ENCODE results near the gene VPS37D.
A peak's percentile ranks its signal among the peaks of the same experiment; 100 is the strongest.
"Not testable (repeated sequence)": the region's sequence is repeated elsewhere in the genome, so short reads cannot be mapped to it uniquely, and the experiment has no call there.

VPS37D gene, protein sequence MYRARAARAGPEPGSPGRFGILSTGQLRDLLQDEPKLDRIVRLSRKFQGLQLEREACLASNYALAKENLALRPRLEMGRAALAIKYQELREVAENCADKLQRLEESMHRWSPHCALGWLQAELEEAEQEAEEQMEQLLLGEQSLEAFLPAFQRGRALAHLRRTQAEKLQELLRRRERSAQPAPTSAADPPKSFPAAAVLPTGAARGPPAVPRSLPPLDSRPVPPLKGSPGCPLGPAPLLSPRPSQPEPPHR

DNA sequence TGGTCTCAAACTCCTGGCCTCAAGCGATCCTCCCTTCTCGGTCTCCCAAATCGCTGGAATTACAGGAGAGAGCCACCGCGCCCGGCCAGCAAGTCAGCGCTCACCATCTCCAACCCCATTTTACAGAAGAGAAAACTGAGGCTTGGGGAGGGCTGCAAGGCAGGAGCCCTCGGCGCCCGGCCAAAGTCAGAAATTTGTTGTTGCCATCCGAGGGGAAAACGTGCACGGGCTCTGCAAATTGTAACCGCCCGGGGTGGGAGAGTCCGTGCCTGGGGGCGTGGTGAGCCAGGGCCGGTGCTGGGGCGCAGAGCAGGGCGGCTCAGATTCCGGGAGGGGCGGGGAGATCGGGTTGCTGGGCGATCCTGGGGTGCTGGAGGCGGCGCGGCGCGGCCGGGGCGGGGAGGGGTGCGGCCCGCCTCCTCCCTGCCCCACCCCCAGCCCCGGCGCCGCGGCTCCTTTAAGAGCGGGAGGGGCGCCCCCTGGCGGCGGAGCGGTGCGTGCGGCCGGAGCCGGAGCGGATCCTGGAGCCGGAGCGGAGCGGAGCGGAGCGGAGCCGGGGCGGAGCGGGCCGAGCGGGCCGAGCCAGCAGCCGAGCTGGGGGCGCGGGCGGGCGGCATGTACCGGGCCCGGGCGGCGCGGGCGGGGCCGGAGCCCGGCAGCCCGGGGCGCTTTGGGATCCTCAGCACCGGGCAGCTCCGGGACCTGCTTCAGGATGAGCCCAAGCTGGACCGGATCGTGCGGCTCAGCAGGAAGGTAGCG, at the start of gene VPS37D:
TSS of gene VPS37D (plus strand) at position 488 of the 759 bp plus-strand sequence. CDS start at position 616, 128 bp downstream.
- peak; percentile 36 for DNase-seq (ENCODE audit: low read depth)

DNA sequence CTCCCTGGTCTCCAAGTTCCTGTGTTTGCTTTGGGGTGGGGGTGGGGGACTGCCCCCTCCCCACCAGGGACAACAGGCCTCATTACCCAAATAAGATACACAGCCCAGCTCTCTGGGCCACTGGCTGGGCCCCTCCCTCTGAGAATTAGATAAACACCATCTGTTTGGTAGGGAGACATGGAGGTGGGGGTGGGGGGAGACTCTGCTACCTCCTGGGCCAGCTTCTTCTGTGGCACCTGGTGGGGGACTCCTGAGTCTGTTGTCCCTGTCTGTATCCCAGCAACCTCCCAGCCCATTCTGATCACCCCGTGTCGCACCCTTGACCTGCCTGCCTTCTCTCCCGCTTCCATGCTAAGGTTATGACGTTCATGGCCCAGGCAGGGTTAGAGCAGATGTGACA, 49.1 kb upstream of the VPS37D start:
- no peak for DNase-seq (ENCODE audit: low read depth)

DNA sequence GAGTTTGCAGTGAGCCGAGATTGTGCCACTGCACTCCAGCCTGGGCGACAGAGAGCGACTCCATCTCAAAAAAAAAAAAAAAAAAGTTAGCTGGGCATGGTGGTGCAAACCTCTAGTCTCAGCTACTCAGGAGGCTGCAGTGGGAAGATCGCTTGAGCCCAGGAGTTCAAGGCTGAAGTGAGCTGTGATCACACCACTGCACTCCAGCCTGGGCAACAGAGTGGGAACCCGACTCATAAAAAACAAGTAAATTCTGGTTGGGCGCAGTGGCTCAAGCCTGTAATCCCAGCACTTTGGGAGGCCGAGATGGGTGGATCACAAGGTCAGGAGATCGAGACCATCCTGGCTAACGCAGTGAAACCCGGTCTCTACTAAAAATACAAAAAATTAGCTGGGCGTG, 48.2 kb upstream of the VPS37D start:
- not testable (repeated sequence) for DNase-seq (ENCODE audit: low read depth)

DNA sequence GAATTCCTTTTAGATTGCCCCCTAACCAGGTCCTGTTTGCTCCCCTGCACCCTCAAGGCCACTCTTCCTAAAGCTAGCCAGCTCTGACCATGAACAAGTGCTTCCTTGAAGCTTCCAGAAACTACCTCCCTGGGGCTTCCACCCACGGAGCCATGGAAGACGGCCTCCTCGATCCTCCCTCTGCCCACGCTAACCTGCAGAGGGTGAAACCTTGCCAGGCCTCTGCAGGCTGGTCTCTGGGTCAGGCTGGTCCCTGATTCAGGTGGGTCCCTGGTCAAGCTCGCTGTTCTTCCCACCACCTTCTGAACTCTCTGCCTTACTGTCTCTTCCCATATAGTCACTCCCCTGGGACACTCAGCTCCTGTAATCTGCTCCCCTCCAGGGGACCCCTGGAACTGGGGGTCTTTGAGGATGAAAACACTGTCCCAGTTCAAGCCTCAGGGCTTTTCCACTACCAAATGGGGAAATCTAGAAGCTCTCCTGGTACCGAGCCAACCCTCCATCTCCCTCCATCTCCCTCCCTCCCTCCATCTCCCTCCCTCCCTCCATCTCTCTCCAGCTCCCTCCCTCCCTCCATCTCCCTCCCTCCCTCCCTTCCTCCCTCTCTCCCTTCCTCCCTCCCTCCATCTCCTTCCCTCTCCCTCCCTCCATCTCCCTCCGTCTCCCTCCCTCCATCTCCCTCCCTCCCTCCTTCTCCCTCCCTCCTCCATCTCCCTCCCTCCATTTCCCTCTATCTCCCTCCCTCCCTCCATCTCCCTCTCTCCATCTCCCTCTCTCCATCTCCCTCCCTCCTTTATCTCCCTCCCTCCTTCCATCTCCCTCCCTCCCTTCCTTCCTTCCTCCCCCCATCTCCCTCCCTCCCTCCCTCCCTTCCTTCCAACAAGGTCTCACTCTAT, 46.2 kb upstream of the VPS37D start:
- DNase-seq (ENCODE audit: low read depth), result no peak

DNA sequence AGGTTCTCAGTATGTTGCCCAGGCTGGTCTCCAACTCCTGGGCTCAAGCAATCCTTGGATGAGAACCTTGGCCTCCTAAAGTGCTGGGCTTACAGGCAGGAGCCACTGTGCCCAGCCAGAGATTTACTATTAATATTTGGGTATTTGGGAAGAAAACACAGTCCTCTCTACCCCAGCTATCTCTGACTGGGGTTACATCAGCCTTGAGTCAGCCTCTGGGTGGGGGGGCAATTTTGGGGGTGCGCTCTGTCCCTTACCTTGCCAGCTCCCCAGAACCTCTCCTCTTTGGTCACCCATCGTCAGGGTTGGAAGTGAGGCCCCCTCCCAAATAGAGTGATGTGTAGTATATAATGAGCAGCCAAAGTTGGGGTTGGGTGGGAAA, 45.1 kb upstream of the VPS37D start:
- DNase-seq (ENCODE audit: low read depth), result no peak

DNA sequence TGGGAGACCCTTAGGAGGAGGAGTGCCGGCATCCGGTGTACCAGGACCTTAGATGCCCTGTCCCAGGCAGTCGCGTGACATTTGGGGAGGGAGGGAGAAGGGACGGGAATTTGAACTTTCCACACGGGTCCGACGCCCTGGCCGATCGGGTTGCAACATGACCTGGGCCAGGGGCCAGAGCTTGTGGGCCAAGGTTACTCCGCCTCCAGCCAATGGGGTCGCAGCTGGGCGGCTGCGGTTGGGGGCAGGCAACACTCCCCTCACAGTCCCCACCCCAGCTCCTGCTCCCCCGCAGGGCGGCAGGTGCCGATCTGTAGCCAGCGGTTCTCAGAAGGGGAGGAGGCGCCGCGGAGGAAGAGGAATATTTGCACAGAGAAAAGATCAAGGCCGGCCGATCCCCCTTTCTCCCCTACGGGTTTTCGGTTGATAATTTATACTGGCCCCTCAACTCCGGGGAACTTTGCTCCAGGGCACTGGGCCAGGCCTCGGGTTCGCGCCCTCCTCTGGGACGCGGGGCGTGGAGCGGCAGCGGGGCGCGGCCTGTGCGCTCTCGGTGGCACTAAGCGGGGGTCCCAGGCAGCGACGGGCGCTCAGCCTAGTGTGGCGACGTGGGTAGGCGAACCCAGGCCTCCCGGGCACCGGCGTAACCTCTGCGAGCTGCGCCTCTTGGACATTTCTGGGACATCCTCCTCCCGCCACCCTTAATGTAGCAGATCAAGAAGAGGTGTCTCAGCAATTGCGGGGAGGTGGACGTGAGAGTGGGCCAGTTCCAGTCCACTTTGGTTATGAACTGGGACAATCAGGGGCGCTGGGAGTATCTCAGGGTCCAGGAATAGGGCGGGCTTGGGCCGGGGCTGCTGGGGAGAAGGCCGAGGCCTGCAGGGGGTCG, 44.5 kb upstream of the VPS37D start:
- DNase-seq (ENCODE audit: low read depth), result no peak

DNA sequence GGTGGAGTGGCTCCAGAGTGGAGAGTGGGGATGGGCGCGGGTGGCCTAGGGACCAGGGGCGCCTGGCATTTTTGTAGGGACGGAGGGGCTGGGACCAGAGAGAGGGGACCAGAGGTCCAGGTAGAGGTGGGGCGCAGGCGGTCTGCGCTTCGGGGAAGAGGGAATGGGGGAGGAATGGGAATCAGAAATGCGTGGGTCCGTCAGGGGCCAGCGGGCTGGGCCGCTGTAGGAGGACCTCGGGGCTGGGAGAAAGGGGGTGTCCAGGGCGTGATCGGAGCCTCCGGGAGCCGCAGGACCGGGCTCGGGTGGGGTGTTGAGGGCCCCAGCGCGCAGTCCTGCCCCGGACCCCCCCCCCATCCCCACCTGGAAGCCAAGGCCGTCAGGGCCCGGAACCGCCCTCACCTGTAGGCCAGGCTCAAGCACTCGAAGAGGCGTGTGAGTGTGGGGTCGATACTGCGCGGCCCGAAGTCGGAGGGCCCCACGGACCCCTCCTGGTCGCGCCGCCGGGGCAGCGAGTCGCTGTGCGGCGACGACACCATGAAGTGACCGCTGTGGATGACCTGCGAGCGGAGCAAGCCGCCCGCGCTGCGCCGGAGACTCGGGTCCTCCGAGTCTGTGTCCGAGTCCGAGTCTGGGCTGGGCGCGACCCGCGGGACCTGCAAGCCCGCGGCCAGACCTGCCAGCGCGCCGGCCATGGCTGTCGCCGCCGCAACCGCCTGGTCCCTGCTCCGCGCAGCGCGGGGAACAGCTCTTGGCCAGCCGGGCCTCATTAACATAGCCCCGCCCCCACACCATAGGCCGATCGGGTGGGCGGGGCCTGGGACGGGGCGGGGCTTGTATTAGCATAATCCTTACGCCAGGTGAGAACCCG, 43.6 kb upstream of the VPS37D start, which contains the start of gene MLXIPL:
TSS of gene MLXIPL (minus strand) at position 725 of the 871 bp plus-strand sequence. CDS start at position 695, 30 bp downstream.
- DNase-seq (ENCODE audit: low read depth), result no peak

DNA sequence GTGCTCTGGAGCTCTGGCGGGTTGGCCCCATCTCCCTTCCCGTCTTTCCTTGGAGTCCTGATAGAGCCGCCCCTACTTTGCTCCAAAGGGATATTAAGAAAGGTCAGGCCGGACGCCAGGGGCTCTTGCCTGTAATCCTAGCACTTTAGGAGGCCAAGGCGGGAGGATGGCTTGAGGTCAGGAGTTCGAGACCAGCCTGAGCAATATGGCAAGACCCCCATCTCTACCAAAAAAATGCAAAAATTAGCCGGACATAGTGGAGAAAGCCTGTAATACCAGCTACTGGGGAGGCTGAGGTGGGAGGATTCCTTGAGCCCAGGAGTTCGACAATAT, 43.0 kb upstream of the VPS37D start:
- no peak for DNase-seq (ENCODE audit: low read depth)

DNA sequence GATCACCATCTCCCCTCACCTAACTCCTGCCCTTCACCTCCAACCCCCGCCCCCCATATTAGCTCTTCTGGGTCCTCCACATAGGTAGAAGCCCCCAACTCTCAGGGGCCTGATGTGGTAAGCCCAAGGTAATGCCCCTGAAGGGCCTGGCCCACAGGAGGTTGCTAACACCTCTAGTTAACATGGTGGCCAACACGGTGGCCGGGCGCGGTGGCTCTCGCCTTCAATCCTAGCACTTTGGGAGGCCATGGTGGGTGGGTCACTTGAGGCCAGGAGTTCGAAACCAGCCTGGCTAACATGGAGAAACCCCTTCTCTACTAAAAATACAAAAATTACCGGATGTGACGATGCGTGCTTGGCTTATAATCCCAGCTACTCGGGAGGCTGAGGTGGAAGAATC, 42.4 kb upstream of the VPS37D start:
- DNase-seq (ENCODE audit: low read depth), result no peak

DNA sequence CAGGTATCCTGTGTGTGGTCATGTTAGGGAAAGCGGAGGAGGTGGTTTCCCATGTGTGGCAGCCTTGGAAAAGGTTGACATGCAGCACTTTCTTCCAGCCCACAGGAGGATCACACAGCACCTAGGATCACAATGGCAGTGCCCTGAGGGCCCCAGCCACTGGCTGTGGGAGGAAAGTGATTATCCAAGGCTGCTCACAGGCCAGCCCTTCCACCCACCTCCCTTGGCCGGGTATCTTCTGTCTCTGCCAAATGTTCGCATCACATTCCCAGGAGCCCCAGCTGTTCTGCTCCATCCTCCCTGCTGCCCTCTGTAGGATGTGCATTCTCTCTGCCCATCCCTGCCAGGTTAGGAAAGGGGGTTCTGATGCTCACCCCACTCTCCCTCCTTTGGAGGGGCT, 40.8 kb upstream of the VPS37D start:
- no peak for DNase-seq (ENCODE audit: low read depth)

DNA sequence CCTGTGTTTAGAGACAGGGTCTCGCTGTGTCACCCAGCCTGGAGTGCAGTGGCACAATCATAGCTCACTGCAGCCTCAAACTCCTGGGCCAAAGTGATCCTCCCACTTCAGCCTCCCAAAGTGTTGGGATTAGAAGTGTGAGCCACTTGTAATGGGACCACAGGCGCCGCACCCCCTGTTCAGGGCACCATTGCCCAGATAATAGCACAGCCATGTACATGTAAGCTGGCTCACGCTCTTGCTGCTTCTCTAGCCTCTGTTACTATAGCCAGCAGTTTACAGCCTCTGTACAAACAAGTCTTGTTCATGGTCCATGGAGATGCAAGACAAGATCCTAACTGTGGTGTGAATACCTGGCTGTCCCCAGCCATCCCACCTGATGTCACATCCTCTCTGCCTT, 39.1 kb upstream of the VPS37D start:
- no peak for DNase-seq (ENCODE audit: low read depth)

DNA sequence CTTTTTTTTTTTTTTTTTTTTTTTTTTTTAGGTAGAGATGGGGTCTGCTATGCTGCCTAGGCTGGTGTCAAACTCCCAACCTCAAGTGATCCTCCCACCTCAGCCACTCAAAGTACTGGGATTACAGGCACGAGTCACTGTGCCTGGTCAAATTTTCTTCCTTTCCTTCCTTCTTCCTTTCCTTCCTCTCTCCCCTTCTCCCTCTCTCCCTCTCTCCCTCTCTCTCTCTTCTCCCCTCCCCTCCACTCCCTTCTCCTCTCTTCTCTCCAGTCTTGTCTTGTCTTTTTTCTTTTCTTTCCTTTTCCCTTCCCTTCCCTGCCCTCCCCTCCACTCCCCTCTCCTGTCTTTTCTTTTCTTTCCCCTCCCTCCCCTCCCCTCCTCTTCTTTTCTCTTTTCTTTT, 36.1 kb upstream of the VPS37D start:
- no peak for DNase-seq (ENCODE audit: low read depth)

DNA sequence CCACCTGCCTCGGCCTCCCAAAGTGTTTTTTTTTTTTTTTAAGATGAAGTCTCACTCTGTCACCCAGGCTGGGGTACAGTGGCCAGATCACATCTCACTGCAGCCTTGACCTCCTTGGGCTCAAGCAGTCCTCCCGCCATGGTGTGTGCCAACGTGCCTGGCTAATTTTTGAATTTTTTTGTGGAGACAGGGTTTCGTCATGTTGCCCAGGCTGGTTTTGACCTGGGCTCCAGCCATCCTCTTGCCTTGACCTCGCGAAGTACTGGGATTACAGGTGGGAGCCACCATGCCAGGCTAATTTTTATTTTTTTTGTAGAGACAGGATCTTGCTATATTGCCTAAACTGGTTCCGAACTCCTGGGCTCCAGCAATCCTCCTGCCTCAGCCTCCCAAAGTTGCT, 34.3 kb upstream of the VPS37D start:
- no peak for DNase-seq (ENCODE audit: low read depth)

DNA sequence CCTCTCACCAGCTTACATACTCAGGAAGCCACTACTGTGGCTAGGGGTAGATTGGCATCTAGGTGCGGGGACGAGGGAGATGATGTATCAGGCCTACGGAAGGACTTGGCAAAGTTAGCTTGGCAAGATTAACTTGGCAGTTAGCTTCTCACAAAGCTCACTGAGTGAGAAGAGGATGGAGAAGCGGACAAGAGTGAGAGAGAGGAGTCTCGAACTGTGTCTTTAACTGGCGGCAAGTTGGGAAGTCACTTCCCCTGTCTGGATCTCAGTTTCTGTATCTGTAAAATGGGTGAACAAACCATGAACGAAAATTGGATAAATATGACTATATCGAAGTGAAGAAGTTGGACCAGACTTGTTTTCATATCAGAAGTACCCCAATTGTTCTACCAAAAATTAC, 33.8 kb upstream of the VPS37D start:
- no peak for DNase-seq (ENCODE audit: low read depth)

DNA sequence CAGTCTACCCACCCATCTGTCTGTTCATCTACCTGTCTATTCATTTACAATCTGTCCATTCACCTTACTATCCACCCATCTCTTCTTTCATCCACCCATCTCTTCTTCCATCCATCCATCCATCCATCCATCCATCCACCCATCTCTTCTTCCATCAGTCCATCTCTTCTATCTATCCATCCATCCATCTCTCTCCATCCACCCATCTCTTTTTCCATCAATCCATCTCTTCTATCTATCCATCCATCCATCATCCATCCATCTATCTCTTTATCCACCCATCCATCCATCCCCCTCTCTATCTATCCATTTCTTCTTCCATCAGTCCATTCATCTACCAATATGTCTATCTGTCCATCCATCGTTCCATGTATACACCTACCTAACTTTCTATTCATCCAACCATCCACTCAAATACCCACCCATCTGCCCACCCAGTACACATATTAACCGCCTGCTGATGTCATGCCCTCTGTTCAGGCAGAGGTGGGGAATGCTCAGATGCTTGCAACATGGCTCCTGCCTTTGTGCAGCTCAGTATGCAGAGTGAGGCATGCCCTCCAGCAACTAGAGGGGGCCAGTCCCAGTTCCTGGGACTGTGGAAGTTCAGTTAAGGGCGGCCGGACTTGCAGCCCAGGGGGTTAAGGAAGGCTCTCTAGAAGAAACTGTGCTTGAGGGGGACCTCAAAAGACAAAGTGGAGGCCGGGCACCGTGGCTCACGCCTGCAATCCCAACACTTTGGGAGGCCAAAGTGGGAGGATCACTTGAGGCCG, 32.0 kb upstream of the VPS37D start:
- no peak for DNase-seq (ENCODE audit: low read depth)

DNA sequence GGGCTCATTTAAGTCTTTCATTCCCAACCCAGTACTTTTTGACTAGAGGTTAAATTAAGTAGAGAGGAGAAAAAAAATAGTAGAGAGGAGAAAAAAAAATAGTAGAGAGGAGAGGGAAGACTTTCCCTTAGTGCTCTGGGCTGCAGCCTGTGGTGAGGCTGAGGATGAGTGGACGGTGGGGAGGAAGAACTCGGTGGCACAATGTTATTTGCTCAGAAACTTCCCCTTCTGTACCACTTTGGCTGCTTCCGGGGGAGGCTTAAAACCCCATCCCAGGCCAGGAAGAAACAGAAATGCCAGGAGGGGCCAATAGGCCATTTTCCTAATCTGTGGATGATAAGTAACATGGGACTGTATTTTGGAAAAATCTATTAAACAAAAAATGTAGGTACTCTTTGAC, 28.7 kb upstream of the VPS37D start:
- DNase-seq (ENCODE audit: low read depth), result no peak

DNA sequence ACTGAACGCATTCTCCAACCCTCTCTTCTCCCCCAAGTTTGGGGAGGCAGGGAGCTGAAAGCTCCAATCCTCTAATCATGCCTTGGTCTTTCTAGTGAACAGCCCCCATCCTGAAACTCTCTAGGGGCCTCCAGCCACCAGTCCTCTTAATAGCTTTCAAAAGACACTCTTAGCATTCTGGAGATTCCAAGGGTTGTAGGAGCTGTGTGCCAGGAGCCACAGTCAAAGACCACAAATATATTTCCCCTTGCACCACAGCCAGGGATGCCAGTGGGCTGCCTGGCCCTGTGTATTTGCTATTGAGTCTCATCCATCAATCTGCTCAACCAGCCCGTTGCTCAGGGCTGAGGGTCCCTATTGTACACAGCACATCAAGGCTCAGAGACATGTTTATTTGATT, 24.8 kb upstream of the VPS37D start:
- DNase-seq (ENCODE audit: low read depth), result no peak

DNA sequence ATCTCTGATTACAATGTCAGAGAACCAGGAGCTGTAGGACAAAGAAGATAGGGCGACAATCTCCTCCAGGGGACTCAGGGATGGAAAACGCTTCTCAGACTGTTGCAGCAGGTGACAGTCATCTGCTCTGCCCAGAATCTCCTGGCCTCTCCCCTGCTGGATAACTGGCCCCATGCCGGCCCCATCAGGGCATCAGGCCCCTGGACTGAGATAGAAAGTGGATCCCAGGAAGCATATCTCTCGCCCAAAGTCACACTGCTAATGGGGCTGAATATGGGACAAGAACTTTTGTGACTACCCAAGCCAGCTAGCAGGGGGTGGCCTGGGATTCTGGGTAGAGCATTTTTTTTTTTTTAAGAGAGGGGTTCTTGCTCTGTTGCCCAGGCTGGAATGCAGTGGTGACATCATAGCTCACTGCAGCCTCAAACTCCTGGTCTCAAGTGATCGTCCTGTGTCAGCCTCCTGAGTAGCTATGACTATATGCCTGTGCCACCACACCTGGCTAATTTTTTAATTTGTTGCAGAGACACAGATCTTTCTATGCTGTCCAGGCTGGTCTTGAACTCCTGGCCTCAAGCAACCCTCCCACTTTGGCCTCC, 22.8 kb upstream of the VPS37D start:
- no peak for DNase-seq (ENCODE audit: low read depth)

DNA sequence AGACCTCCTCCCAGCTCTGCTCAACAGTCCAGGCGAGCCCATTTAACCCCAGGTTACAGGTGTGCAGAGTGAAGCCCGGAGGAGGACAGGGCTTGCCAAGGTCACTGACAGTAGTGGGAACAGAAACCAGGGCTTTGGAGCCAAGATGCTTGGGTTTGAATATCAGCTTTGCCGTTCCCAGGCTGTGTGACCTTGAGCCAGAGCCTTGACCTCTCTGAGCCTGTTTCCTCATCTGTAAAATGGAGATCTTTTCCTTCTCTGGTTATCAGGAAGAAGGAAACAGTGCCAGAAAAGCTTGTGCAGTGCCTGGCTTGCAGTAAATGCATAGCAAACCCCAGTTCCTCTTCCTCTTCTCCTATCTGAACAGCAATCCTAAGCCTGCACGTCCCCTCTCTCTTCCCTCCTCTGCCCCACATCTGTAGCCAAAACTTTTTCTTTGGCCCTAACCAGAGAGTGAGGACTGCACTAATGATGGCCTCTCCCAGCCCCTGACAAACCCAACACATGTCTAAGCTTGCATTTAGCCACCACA, 21.9 kb upstream of the VPS37D start:
- no peak for DNase-seq (ENCODE audit: low read depth)

Data from HS-27A (cell line).